Measurements from ENCODE around the gene ADAMTS8. TPM values are rescaled to one million over a fixed set of nuclear protein-coding genes. Genes with fewer than 3 reads are reported as not detected.

ADAMTS8 gene
- total and polyA plus RNA-seq, 9 of the 15 experiments (the other 6 are each of a cell fraction or from before 2014, with no cell fraction given): not detected

- H3K4me2 ChIP-seq (ENCODE audit: insufficient read depth, low read length): no peak overlapping the region
- H3K4me3 ChIP-seq: no peak overlapping the region
- H3K79me2 ChIP-seq (ENCODE audit: control insufficient read depth, insufficient read depth, low read length): no peaks in the 10 kb centered on the region
- in situ Hi-C loops (cut with MboI): no loop called here
- H3K9ac ChIP-seq (ENCODE audit: insufficient read depth in 1 of 2, low read depth in 2 of 2, low read length in 2 of 2): no peak overlapping the region
- no peaks in the 10 kb centered on the region for H3K9me1 ChIP-seq (ENCODE audit: control insufficient read depth, insufficient read depth, low read length)
- no peak for FAIRE-seq
- H3K27me3 ChIP-seq (ENCODE audit: control insufficient read depth in 2 of 2, insufficient read depth in 2 of 2, low read length in 2 of 2): peaks cover 3 to 41% of the 10 kb centered on the region in 2 experiments; a peak in 3 of 5 replicates
- 0% methylated on average over 5 of the region's 6 CpGs for WGBS (ENCODE audit: insufficient coverage, low coverage, missing lambda C conversion rate)
- H4K20me1 ChIP-seq (replicated peaks; ENCODE audit: control insufficient read depth, insufficient read depth, low read length): no peaks in the 10 kb centered on the region
- H2AFZ ChIP-seq (ENCODE audit: low read depth, low read length): no peak overlapping the region
- DNase-seq (ENCODE audit: extremely low read depth in 1 of 4, low spot score in 3 of 4): no peak
- intact Hi-C loops (cut with micrococcal nuclease): no loop called here
- CTCF ChIA-PET (ENCODE audit: low intra/inter-chr PET ratio): no interaction called here
- no peak overlapping the region for H3K27ac ChIP-seq (ENCODE audit: extremely low read depth, low read depth, low read length)
- POLR2A ChIA-PET: interaction anchor here (1.2 kb wide), 2 partner anchors 10 to 382 kb away, joined by 3 to 5 read pairs; no protein-coding TSS in a partner anchor
- no peaks in the 10 kb centered on the region for H3K9me3 ChIP-seq (replicated peaks; ENCODE audit: control insufficient read depth, insufficient read depth, low read depth, low read length)
- no peak for ATAC-seq
- BruUV-seq (replicated peaks): no TSS peak
- no peaks in the 10 kb centered on the region for H3K36me3 ChIP-seq (ENCODE audit: control insufficient read depth, insufficient read depth, low read length)
- peaks cover 0 to 7% of the 10 kb centered on the region in 2 experiments; a peak in 1 of 5 replicates for H3K4me1 ChIP-seq (replicated peaks in 1 of 2; ENCODE audit: control insufficient read depth in 2 of 2, insufficient read depth in 2 of 2, low read length in 2 of 2)
- TF ChIP-seq RREB1 (CRISPR knock-in tag; IDR thresholded peaks at IDR 0.05): no peak
- no peak for TF ChIP-seq BRCA1 (IDR thresholded peaks at IDR 0.05)
- no peak for TF ChIP-seq BRCA1 (CRISPR knock-in tag; IDR thresholded peaks at IDR 0.05)
- TF ChIP-seq ZBTB5 (IDR thresholded peaks at IDR 0.05): no peak
- no peak for TF ChIP-seq MAZ (CRISPR knock-in tag; conservative IDR thresholded peaks at IDR 0.05 in 1 of 2, IDR thresholded peaks at IDR 0.05 in 1 of 2)
- no peak for TF ChIP-seq ZNF280A (IDR thresholded peaks at IDR 0.05; ENCODE audit: low read depth, partially characterized antibody)
- no peak for TF ChIP-seq HDAC6 (IDR thresholded peaks at IDR 0.05; ENCODE audit: low read depth, low read length)
- TF ChIP-seq ARID2 (IDR thresholded peaks at IDR 0.05): no peak
- no peak for TF ChIP-seq GTF2A2 (tag; IDR thresholded peaks at IDR 0.05)
- TF ChIP-seq SRSF9 (IDR thresholded peaks at IDR 0.05; ENCODE audit: borderline replicate concordance, low read depth, low read length): no peak
- no peak for TF ChIP-seq RBM39 (optimal IDR thresholded peaks at IDR 0.05; ENCODE audit: low read depth, low read length)
- no peak for TF ChIP-seq ZNF174 (CRISPR knock-in tag; IDR thresholded peaks at IDR 0.05)
- no peak for TF ChIP-seq HDGF (IDR thresholded peaks at IDR 0.05)
- TF ChIP-seq ZNF12 (CRISPR knock-in tag; IDR thresholded peaks at IDR 0.05): no peak
Measured at GRCh38 chr11:130451231-130452019, 23.0 kb upstream of the ADAMTS8 start.
